ENCODE measurements around the gene TEC. TPM values are rescaled to one million over a fixed set of nuclear protein-coding genes. Genes with fewer than 3 reads are reported as not detected.

Gene TEC
- polyA plus RNA-seq, 5 donors, result 6.8 to 9.5 (median 8.9) TPM

DNA sequence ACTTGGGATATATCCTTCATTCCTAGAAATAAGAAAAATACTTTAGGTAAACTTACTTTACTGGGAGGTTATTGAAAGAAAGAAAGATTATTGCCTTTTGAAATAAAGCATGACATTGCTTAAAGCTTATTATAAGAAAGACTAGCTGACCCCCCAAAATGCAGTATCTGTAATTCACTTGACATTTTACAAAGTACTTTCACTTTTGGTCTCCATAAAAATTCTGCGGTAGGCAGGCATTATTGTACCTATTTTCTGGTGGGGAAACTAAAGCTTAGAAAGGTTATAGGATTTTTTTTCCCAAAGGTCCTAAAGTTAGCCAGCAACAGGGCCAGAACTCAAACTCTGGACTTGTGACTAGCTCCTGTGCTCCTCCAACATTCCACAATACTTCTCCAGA is 105.9 kb downstream of the TEC start:
- DNase-seq, result no peak

DNA sequence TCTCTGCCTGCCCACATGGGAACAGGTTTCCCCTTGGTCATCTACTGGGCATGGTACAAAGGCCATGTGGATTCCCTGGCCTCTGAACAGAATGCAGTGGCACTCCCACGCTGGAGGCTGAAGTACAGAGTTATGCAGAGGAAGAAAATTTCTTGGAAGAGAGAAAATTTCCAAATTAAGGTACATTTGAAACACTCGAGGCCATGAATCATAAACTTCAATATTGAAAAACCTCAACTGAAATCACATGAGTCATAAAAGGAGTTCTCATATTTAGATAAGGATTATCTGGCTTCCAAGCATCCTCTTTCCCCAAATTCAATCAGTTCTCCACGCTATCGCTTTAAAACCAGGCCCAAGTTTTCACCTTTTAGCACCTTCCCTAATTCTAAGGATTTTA is 107.5 kb downstream of the TEC start:
- DNase-seq, result no peak

DNA sequence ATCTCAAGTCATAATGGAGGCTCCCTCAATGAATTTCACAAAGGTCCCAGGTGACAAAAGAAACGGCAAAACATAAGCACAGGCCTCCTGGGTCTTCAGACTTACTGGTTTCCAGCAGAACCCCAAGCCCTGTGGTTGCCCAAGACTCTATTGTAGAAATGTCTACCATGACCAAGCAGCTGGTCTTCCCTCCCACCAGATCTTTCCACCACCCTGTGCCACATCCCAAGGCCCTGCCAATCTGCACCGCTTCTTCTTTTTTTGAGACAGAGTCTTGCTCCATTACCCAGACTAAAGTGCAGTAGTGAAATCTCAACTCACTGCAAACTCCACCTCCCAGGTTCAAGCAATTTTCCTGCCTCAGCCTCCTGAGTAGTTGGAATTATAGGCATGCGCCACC is 112.4 kb downstream of the TEC start:
- DNase-seq, result no peak

DNA sequence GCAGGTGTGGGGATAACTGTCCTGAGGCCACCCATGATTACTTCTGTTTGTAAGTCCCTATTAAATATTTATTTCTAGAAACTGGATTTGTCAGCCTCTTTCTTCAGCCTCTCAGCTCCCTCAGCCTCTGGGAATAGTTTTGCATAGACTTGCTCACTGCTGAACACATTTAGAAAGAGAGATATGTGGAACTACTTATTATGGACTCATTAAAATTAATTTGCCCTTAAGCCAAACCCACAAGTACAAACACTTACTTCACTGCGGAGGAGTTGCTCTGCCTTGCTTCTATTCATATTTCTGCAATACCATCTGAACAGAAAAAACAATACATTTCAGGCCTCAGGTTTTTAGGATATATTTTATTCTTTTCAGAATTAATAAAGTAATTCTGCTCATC is 113.2 kb downstream of the TEC start:
- no peak for DNase-seq

DNA sequence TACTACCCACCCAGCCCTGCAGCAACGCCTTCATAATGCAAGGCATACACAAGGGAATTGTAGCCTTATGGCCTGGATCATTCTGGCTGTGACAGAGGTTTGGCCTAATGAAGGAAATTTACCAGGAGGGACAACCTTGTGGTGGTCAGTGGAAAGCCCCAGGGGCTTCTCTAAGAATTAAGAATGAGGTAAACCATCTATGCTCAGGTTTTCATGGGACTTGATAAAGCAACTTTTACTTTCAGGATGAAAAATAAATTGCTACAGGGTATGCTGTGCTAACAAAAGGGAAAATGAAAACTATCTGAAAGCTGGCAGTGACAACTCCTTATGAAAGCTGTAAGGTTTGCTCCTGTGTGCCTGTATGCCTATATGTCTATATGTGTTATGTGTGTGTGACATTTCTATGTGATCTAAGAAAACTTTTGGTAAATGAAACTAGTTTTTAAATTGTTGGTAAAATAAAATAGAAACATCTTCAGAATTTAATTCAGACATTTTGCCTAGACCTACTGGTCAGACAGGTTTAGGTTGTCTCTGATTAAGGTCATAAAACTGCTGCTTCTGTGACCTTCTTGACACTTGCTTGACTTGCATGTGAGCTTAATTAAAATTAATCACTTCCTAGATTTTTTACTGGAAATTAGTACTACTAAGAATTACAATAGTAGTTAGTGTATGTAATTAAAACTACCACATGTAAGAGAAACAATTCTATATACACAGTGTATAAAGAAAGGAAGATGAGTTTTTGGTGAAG is 115.7 kb downstream of the TEC start:
- no peak for DNase-seq

DNA sequence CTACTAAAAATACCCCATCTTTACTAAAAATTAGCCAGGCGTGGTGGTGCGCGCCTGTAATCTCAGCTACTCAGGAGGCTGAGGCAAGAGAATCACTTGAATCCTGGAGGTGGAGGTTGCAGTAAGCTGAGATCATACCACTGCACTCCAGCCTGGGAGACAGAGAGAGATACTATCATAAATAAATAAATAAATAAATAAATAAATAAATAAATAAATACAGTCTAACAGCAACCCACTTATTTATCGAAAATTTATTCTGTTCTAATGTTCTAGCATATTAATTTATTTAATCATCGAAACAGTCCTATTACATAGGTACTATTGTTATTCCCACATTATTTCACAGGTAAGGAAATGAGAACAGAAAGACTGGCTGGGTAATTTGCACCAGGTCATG is 117.4 kb downstream of the TEC start:
- no peak for DNase-seq

DNA sequence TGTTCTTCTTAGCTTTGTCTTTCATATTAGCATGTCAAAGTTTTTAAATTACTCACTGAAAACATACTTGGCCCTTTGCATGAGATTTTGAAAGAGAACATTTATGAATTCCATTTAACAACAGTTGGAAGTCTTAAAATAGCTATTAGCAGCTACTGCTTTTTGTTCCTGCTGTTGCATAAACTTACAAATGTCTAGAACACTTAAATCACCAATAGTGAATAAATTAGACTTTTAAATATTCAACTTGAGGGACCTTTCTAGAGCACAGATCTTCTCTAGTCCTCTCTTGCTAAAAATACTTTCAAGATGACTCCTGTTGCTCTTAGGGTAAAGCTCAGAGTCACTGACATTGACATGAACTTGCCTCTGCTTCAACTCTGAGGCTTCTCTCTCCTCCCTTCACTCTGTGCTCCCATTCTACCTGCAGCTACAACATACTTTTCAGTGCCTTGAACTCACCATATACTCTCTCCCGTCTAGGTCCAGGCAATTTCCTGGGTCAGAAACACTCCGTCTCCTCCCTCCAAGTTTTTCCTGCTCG is 119.7 kb downstream of the TEC start:
- no peak for DNase-seq

DNA sequence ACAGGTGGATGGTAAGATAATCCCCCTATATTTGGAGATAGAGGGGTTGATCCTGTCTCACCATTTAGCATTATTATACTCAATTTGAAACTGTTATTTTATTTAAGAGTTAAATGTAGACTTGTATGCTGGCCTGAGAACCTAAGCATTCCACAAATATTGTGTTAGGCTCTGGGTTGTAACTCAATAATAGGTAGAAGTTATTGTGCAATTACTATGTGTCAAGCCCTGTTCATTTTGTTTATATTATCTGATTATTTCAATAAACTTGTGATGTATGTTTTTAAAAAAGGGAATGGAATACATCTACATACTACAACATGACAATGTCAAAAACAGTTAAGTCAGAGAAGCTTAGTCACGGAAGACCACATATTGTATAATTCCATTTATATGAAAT is 122.0 kb downstream of the TEC start:
- DNase-seq, result no peak

DNA sequence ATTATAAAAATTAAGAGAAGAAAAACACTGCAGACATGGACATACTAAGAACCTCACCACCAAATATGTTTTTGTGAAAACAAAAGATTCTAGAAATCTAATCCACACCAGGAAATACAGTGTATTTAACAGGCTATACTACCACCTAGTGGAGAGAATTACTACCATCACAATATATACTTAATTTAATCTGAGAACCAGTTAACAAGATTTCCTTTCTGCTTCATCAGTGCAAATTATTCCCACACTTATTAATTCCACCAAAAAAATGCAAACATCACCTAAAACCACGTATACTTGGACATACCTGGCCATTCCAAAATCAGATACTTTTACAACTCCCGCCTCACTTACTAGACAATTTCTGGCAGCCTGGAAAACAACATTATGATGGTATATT is 128.6 kb downstream of the TEC start:
- peak in 1 of 2 donors; percentile 50 for DNase-seq

DNA sequence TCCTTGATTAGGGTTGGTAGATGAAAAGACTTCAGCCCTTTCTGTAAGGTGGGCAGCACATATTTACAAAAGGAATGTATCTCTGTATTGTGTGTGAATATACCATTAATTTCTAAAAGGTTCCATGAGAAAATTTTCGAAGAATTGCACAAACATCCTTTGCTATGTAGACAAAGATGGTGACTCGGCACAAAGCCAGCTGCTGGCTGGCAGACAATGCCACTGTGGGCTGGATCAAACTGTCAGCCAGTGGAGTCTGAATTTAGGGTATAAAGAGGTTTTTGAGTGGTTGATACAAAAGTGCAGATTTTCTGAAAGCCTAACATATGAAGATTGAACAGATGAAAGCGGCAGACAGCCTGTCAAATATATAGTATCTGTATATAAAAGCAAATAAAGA is 129.9 kb downstream of the TEC start:
- no peak for DNase-seq

DNA sequence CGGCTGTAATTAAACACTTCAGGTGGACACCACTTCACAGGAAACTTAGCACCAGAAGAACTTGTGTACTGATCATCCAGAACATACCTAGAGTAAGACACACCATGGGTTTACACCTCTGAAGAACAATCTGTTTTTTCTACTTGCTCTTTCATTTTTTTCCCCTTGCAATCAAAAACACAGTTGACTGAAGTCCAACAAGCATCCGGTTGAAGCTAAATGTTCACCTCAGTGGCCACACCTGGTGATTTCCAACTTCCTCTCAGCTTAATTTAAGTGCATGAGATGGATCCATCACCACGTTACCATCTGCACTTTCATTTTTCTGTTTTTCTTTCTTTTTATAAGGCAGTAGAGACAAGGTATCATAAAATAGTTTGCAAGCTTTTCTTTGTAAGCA is 130.7 kb downstream of the TEC start:
- no peak for DNase-seq

DNA sequence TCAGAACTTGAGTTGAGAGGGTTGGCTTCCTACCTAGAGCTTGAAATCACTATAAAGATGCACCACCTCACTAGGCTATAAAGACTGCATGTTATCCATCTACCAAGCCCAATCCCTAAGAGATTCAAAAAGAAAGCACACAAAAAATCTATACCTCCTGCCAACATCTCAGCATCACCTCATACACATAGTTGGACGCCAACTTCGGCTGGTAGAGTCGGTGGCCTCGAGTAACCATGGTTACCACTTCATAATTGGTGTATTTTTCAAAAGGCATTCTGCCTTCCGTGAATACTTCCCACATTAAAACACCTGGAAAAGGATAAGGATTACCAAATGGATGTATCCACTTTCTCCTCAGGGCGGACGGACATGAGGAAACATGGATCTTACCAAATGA is 131.1 kb downstream of the TEC start:
- DNase-seq, result no peak

DNA sequence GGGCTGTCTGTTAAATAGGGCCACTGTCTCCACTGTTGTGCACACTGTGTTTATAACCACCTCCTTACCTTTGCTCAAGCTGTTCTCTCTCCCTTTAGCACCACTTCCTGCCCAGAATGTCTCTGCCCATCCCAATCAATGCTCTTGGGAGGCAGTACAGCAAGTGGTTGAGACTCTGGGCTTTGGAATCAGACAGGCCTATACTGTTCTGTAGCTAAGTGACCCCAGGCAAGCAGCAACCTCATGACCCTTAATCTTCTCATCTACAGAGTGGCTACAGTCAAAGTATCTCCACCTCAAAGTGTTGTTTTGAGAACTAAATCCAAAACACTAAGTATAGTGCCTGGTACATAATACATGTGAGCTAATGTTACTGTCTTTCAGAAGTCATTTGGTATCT is 131.8 kb downstream of the TEC start:
- no peak for DNase-seq

DNA sequence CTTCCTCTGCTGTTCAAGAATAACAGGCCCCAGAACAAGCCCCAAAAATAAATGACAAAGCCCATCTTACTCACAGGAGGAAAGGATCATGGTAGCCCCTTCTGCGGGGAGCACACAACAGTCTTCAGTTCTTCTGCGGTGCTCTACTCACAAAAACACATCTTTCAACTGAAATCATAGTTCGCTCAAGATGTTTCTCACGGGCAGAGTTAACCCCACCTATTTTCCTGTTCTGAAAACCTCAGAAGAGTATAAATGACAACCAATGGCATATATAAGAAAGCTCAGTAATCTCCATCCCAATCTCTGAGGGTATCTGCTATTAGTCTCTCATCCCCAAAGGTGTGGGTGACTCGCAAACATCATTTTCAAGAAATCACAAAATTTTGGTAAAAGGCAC is 135.6 kb downstream of the TEC start, which contains the start of gene TXK:
TXK (minus strand) TSS at position 170 of the 400 bp plus-strand sequence; CDS start at position 90, 80 bp downstream.
- no peak for DNase-seq

DNA sequence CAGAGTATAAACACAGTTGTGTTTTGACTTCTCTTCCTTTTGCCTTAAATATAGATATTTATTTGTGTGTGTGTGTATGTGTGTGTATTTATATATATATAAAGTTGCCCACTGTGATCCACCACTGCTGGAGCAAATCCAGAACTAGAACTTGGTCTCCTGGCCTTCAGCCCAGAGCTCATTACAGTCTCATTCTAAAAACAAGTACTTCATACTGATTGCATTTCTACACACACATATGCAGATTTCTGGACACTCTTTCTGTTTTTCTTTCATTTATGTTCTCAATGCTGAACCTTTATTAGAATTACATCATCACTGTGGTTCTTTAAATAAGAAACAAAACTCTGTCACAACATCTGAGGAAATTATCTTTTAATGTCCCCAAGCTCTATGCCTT is 136.0 kb downstream of the TEC start:
- peak; percentile 51 to 60 for DNase-seq

DNA sequence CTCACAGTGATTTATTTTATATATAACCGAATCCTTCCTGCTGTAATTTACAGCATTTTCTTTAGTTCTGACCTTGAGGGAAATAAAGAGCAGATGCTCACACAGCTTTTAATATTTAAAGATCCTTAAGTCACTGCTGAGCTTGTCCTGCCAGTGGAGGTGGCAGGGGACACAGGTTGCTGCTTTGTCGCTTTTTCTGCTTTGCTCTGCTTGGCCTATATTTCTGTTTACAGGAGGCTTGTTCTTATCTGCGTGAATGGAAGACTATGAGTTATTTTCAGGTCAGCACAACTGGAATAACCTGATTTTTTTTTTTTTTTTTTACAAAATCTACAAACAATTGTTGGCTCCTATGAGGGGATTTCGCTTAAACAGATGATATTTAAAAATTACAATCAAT is 137.9 kb downstream of the TEC start:
- no peak for DNase-seq

DNA sequence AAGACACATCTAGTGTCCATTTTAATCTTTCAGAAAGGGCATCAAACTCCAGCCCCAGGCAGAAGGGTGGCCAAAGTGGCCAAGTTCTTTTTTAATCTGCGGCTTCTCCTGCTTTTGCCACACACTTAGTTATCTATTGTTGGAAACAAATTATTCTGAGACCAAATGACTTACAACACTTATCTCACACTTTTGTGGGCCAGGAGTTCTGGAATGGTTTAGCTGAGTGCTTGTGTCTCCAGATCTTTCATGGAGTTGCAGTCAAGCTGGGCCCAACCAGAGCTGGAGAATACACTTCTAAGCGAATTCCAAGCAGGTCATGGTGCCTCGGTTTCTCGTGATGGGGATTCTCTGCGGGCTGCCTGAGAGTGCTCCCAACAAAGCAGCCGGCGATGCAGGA is 139.5 kb downstream of the TEC start:
- no peak for DNase-seq

DNA sequence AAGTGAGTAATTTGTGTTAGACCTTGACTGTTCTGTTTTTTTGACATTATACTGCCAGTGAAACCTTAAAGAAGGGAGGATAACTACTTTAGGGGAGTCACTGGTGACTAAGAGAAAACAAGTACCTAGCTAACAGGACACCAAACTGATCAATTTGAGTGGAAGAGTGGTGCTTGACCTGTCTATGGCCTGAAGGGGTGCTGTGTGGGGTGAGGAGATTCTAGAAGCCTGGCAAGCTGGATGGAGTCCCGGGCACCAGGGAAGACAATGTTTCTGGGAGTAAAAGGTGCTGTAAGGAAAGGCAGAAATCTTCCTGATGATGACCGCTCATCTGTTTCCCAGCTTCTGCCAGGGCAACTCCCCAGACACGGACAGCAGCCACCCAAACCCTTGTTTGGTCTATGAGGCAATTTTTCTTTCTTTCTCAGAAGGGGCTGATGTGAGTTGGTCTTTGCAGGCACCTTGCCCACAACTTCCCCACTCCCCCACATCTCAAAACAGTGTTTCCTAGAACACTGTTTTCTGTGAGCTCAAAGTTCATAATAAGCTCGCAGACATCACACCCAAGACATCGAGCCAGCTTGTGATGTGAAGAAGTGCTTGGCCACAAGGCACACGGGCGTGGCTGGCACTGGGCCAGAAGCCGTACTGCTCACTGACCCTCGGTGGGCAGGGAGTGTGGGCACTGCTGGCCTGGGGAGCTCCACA is 140.2 kb downstream of the TEC start:
- no peak for DNase-seq

DNA sequence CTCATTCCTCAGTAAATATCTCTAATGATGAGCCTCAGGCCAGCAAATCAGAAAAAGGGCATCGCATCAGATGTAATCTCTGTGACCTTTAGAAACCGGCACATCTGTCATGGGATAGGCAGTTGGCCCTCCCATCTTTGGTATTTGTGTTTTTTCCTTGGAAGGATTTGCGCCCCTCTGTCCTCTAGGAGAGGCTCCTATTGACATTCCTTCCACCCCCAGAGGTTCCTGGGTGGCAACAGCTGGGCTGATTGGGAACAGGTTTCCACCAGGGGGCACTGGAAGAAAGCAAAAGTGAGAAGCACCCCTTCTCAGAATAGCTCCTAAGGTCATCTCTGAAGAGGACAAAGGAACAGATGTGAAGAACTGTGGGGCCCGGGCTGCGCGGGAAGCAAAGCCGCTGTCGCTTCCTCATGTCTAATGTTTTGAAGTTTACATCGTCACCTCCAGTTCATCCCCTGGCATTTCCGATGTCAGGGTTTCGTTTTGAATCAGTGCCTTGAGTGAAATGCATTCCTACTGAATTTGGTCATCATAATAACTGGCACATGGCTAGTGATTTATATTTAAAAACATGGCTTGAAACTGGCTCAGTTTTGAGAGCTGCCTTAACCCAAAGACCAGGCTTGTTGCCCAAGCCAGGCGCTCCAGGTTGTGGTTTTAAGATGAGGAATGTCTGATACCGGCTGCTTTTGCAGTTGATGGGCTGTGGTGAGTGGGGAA is 141.8 kb downstream of the TEC start:
- peak in 1 of 2 donors; percentile 38 for DNase-seq

DNA sequence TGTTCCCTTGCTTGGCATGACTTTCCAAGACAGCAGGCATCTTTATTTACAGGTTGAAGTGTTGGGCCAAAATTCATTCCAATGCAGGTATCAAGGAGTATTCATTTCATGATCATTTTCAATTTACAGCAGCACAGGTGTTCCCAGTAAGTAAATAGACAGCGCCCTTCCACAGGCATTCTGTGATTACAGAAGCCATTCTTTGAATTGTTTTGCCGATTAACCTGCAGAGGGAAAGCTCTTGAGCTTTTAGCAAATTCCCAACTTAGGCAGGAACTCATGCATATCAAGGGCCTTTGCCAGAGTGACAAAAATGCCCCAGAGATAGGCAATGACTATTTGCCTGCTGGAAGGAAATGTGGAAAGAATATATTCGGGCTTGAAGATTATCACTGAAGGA is 142.4 kb downstream of the TEC start:
- no peak for DNase-seq

DNA sequence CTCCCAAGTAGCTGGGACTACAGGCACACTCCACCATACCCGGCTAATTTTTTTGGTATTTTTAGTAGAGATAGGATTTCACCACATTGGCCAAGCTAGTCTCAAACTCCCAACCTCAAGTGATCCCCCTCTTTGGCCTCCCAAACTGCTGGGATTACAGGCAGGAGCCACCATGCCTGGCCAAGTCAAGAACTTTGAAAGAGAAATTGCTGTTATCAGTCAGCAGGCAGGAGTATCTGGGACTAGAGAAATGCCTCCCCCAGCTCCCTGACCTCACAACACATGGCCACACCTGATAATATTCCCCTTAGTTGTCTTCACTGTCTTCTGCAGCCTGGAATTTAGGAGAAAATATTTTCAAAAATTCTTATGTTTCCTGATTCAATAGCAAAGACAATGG is 143.0 kb downstream of the TEC start:
- no peak for DNase-seq

DNA sequence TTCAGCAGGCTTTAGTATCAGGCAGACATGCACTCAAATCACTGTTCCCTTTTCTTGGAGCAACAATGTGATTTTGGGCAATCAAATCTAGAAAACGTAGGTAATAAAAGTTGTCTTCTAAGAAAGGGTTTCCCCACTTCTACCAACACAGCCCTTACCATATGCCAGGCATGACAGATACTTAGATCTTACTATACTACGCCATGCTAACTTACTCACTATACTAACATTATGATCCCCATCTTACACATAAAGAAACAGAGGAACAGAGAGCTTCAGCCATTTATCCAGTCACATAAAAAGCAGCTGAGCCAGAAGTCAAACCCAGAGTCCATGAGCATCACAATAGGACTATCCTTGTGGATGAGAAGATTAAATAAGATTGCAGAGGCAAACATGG is 144.8 kb downstream of the TEC start:
- no peak for DNase-seq

DNA sequence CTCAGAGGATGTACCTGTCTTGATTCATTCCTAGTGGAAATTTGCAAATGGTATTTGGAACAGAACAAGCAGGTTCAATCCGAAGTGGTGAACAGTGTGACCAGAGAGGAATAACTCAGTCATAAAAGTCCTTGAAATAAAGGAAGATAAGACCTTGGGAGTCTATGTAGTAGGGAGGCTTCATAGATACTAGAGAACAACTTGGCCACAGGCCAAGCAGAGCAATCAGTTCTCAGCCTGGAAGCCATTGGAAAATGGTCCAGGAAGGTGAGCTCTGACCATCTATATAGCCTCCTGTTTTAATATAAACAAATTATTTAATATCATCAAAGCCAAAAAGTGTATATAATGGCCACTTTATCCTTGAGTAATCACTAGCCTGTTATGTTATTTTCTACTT is 146.9 kb downstream of the TEC start:
- DNase-seq, result no peak

All from right lung (tissue), 5 donors.